Ascending aorta (tissue), 2 donors: ENCODE results near the gene FABP6. TPM values are rescaled to one million over a fixed set of nuclear protein-coding genes. Genes with fewer than 3 reads are reported as not detected.

Experiments
- DNase-seq, 2 donors: peaks; one replicate each; pipeline ENCODE4 v3.0.0-alpha.2; 2019; ENCODE audit warnings: low spot score in 2 of 2
- H3K27ac ChIP-seq, 2 donors: fragments of 200-600 bp; sonication (generic); one replicate each; pipeline ENCODE4 v1.5.1; 2016 to 2017; ENCODE audit warnings: mild to moderate bottlenecking in 1 of 2
- H3K27me3 ChIP-seq: fragments of 200-600 bp; sonication (generic); one replicate; pipeline ENCODE4 v1.5.1; 2017
- H3K36me3 ChIP-seq, 2 donors: fragments of 200-600 bp; sonication (generic); one replicate each; pipeline ENCODE4 v1.5.1; 2016
- H3K4me1 ChIP-seq, 2 donors: fragments of 200-600 bp; sonication (generic); one replicate each; pipeline ENCODE4 v1.5.1; 2016 to 2017; ENCODE audit warnings: mild to moderate bottlenecking in 1 of 2
- H3K4me3 ChIP-seq, 2 donors: fragments of 200-600 bp; sonication (generic); one replicate each; pipeline ENCODE4 v1.5.1; 2016 to 2017; ENCODE audit warnings: mild to moderate bottlenecking in 1 of 2
- H3K9me3 ChIP-seq, 2 donors: fragments of 200-600 bp; sonication (generic); one replicate each; pipeline ENCODE4 v1.5.1; 2016
- CTCF ChIP-seq, 3 experiments: fragments of 200-600 bp in 2 of 3; fragments of 450-650 bp in 1 of 3; sonication (generic) in 2 of 3; IDR thresholded peaks; one replicate each; pipeline ENCODE4 v1.5.1; 2016 to 2019; ENCODE audit warnings: antibody characterized with exemption in 3 of 3, mild to moderate bottlenecking in 1 of 3, moderate library complexity in 1 of 3
- intact Hi-C: fragments of 100-400 bp; cut with DNase I; formaldehyde crosslinking; loops from one replicate; pipeline ENCODE4 v1.15.1; 2023
- total RNA-seq: library from RNA; depleted of rRNA; stranded (reverse); fragments of >200 nt; gene quantifications from one replicate; pipeline ENCODE4 v1.1.0, GENCODE V29; 2016

The FABP6 gene
- total RNA-seq, 1 donor from 2014 or later: not detected

GRCh38 chr5:160250826-160251225, 21.5 kb downstream of the FABP6 start:
- Histone ChIP-seq H3K27me3 (no peaks in the 10 kb centered on the region), H3K27ac (no peak overlapping the region), H3K36me3 (no peaks in the 10 kb centered on the region), H3K9me3 (no peaks in the 10 kb centered on the region), H3K4me1 (no peaks in the 10 kb centered on the region), H3K4me3 (no peak overlapping the region)
- TF ChIP-seq CTCF (IDR thresholded peaks at IDR 0.05): no peak
- intact Hi-C loops: no loop called here
- no peak for DNase-seq

GRCh38 chr5:160251406-160252155, 22.3 kb downstream of the FABP6 start:
- no peak for TF ChIP-seq CTCF (IDR thresholded peaks at IDR 0.05)
- intact Hi-C loops: no loop called here
- Histone ChIP-seq H3K27me3 (no peaks in the 10 kb centered on the region), H3K4me1 (no peaks in the 10 kb centered on the region), H3K27ac (no peak overlapping the region), H3K4me3 (no peak overlapping the region), H3K9me3 (no peaks in the 10 kb centered on the region), H3K36me3 (no peaks in the 10 kb centered on the region)
- no peak for DNase-seq

GRCh38 chr5:160252916-160253315, 23.6 kb downstream of the FABP6 start:
- no peak overlapping the region for H3K27ac ChIP-seq
- no peaks in the 10 kb centered on the region for H3K4me1 ChIP-seq
- H3K4me3 ChIP-seq: no peak overlapping the region
- no peaks in the 10 kb centered on the region for H3K27me3 ChIP-seq
- DNase-seq: no peak
- H3K36me3 ChIP-seq: no peaks in the 10 kb centered on the region
- intact Hi-C loops: no loop called here
- no peaks in the 10 kb centered on the region for H3K9me3 ChIP-seq
- TF ChIP-seq CTCF (IDR thresholded peaks at IDR 0.05): no peak

- TF ChIP-seq CTCF (IDR thresholded peaks at IDR 0.05): no peak
- intact Hi-C loops: no loop called here
- Histone ChIP-seq H3K36me3 (no peaks in the 10 kb centered on the region), H3K27ac (no peak overlapping the region), H3K27me3 (no peaks in the 10 kb centered on the region), H3K9me3 (no peaks in the 10 kb centered on the region), H3K4me3 (no peak overlapping the region), H3K4me1 (no peaks in the 10 kb centered on the region)
- no peak for DNase-seq
Observed at GRCh38 chr5:160253441-160253840, 24.1 kb downstream of the FABP6 start.

- Histone ChIP-seq H3K36me3 (no peaks in the 10 kb centered on the region), H3K4me1 (no peaks in the 10 kb centered on the region), H3K4me3 (no peak overlapping the region), H3K27ac (no peak overlapping the region), H3K27me3 (no peaks in the 10 kb centered on the region), H3K9me3 (no peaks in the 10 kb centered on the region)
- TF ChIP-seq CTCF (IDR thresholded peaks at IDR 0.05): no peak
- DNase-seq: no peak
- intact Hi-C loops: no loop called here
Observed at GRCh38 chr5:160254706-160255105, 25.4 kb downstream of the FABP6 start.

- TF ChIP-seq CTCF (IDR thresholded peaks at IDR 0.05): no peak
- intact Hi-C loops: no loop called here
- no peaks in the 10 kb centered on the region for H3K4me1 ChIP-seq
- no peaks in the 10 kb centered on the region for H3K9me3 ChIP-seq
- H3K4me3 ChIP-seq: no peak overlapping the region
- H3K36me3 ChIP-seq: no peaks in the 10 kb centered on the region
- H3K27me3 ChIP-seq: no peaks in the 10 kb centered on the region
- no peak overlapping the region for H3K27ac ChIP-seq
- DNase-seq: no peak
Observed at GRCh38 chr5:160259341-160259740, 30.0 kb downstream of the FABP6 start.
